Cardiac muscle cell (in vitro differentiated cells and primary cell): ENCODE measurements around the gene PLCL1. TPM values are rescaled to one million over a fixed set of nuclear protein-coding genes. Genes with fewer than 3 reads are reported as not detected.

ENCODE experiments used
- DNase-seq, 2 donors: peaks; one replicate each; pipeline versions ENCODE4 v3.0.0 to v3.0.0-alpha.2; 2010 to 2017; ENCODE audit warnings: low read depth in 1 of 2, low spot score in 1 of 2
- H3K27ac ChIP-seq: fragments of 200-600 bp; sonication (generic); 2 replicates; pipeline ENCODE4 v1.5.1; 2016
- H3K27me3 ChIP-seq: fragments of 200-600 bp; sonication (generic); 2 replicates; pipeline ENCODE4 v1.6.0; 2016; ENCODE audit warnings: control low read depth
- H3K36me3 ChIP-seq: fragments of 200-600 bp; sonication (generic); 2 replicates; pipeline ENCODE4 v1.5.1; 2016; ENCODE audit warnings: control low read depth
- H3K4me1 ChIP-seq: fragments of 200-600 bp; sonication (generic); 2 replicates; pipeline ENCODE4 v1.8.1; 2017; ENCODE audit warnings: low read depth, mild to moderate bottlenecking, mixed run types
- H3K4me3 ChIP-seq: fragments of 200-600 bp; sonication (generic); 2 replicates; pipeline ENCODE4 v1.5.1; 2016; ENCODE audit warnings: mild to moderate bottlenecking
- H3K9me3 ChIP-seq: fragments of 200-600 bp; sonication (generic); 2 replicates; pipeline ENCODE4 v1.5.1; 2017; ENCODE audit warnings: low read depth, mild to moderate bottlenecking, control low read depth
- CTCF ChIP-seq: IDR thresholded peaks from 2 replicates; pipeline ENCODE4 v1.5.1; 2012; ENCODE audit warnings: low read depth, mild to moderate bottlenecking, low read length
- polyA plus RNA-seq: library from polyadenylated mRNA; unstranded; fragments of >200 nt; fragmentation: Nextera tagmentation; extraction: Ambion mirVana; gene quantifications from 2 replicates; pipeline ENCODE4 v1.2.1, GENCODE V29; 2016
- total RNA-seq: library from RNA; depleted of rRNA; stranded (reverse); fragments of >200 nt; gene quantifications from 2 replicates; pipeline ENCODE4 v1.2.3, GENCODE V29; 2016

Gene PLCL1
- total and polyA plus RNA-seq, 2 experiments from 2014 or later = 4.9 to 7.8 TPM

DNA sequence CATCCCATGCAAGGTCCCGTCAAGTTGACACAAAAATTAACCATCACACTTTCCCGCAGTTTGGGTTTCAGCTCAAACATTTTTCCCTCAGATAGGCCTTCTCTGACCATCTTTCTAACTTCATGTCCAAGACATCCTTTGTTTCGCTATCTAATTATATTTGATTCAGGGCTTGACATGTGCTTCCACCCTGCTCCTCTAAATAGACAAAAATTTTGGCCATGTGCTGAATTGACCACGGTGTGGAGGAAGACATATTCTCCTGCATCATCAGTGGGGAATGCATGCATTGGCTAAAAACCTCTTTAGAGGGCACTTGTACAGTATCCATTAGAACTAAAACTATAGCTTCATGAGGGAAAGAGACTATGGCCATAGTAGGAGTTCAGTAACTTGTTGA lies 81.2 kb downstream of the PLCL1 start:
- Histone ChIP-seq H3K27me3 (no peaks in the 10 kb centered on the region), H3K27ac (no peak overlapping the region), H3K9me3 (no peaks in the 10 kb centered on the region), H3K4me1 (peaks cover 13% of the 10 kb centered on the region), H3K36me3 (no peaks in the 10 kb centered on the region), H3K4me3 (no peak overlapping the region)
- TF ChIP-seq CTCF = no peak
- no peak for DNase-seq

DNA sequence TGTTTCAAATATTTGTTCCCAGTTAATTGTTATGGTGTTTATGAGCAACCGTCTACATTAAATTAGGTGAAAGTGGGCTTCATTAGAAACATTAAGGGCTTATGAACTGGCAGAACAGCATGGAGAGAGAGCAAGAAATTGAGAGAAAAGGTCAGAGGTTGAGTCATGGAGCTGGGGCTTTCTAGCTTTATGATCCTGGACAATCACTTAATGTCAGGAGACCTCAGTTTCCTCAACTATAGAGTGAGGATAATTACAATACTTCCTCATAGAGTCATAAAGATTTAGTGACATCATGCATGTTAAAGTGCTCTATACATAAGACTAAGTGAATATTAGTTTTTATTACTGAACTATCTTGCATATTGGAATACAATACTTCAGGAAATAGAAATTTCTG lies 83.9 kb downstream of the PLCL1 start:
- DNase-seq = no peak
- Histone ChIP-seq H3K27me3 (no peaks in the 10 kb centered on the region), H3K4me3 (no peak overlapping the region), H3K36me3 (no peaks in the 10 kb centered on the region), H3K4me1 (peaks cover 13% of the 10 kb centered on the region), H3K27ac (no peak overlapping the region), H3K9me3 (no peaks in the 10 kb centered on the region)
- no peak for TF ChIP-seq CTCF

GRCh38 chr2:197889041-197889440 lies 84.6 kb downstream of the PLCL1 start:
- TF ChIP-seq CTCF = no peak
- Histone ChIP-seq H3K4me1 (peaks cover 13% of the 10 kb centered on the region), H3K4me3 (no peak overlapping the region), H3K36me3 (no peaks in the 10 kb centered on the region), H3K27ac (no peak overlapping the region), H3K27me3 (no peaks in the 10 kb centered on the region), H3K9me3 (no peaks in the 10 kb centered on the region)
- peak in 1 of 2 donors; percentile 59 for DNase-seq

- no peak overlapping the region for H3K27ac ChIP-seq
- no peaks in the 10 kb centered on the region for H3K27me3 ChIP-seq
- TF ChIP-seq CTCF = no peak
- peak; percentile 39 to 74 for DNase-seq
- no peak overlapping the region for H3K4me3 ChIP-seq
- H3K4me1 ChIP-seq = peaks cover 14% of the 10 kb centered on the region
- no peaks in the 10 kb centered on the region for H3K9me3 ChIP-seq
- H3K36me3 ChIP-seq = no peaks in the 10 kb centered on the region
Measured at GRCh38 chr2:197890168-197890567, 85.8 kb downstream of the PLCL1 start.

- no peaks in the 10 kb centered on the region for H3K9me3 ChIP-seq
- DNase-seq = no peak
- TF ChIP-seq CTCF = no peak
- H3K36me3 ChIP-seq = no peaks in the 10 kb centered on the region
- no peaks in the 10 kb centered on the region for H3K27me3 ChIP-seq
- H3K27ac ChIP-seq = no peak overlapping the region
- peaks cover 14% of the 10 kb centered on the region for H3K4me1 ChIP-seq
- H3K4me3 ChIP-seq = no peak overlapping the region
Measured at GRCh38 chr2:197891897-197892442, 87.6 kb downstream of the PLCL1 start.
